HG03103 (cell line): ENCODE results near the gene C7orf57.

ENCODE experiments used
- ATAC-seq: cut with Tn5 transposase; IDR thresholded peaks from one replicate; pipeline ENCODE4 v1.9.1; 2021; ENCODE audit warnings: low read depth; ENCODE audit not compliant: unreplicated experiment

Gene C7orf57

GRCh38 chr7:48083114-48083830 is 47.9 kb downstream of the C7orf57 start:
- no peak for ATAC-seq

GRCh38 chr7:48084727-48085432 is 49.5 kb downstream of the C7orf57 start:
- ATAC-seq: peak; percentile 51

GRCh38 chr7:48085433-48085791 is 50.1 kb downstream of the C7orf57 start:
- no peak for ATAC-seq

GRCh38 chr7:48085942-48086341 is 50.6 kb downstream of the C7orf57 start:
- ATAC-seq: no peak

- no peak for ATAC-seq
These were observed 52.0 kb downstream of the C7orf57 start for GRCh38 chr7:48087349-48087748.

- ATAC-seq: peak; percentile 49
These were observed 53.3 kb downstream of the C7orf57 start for GRCh38 chr7:48088559-48089045.

GRCh38 chr7:48089046-48090003 is 54.0 kb downstream of the C7orf57 start, which contains the start of gene UPP1:
TSS of gene UPP1 (plus strand) at chr7:48089265. CDS start at chr7:48094784, 5,519 bp downstream.
- ATAC-seq: peak; percentile 44

- no peak for ATAC-seq
These were observed 54.9 kb downstream of the C7orf57 start for GRCh38 chr7:48090095-48090805.

GRCh38 chr7:48091506-48092433 is 56.4 kb downstream of the C7orf57 start:
- no peak for ATAC-seq

GRCh38 chr7:48094861-48095293 is 59.5 kb downstream of the C7orf57 start:
- no peak for ATAC-seq

- no peak for ATAC-seq
These were observed 60.9 kb downstream of the C7orf57 start for GRCh38 chr7:48096273-48096672.

- ATAC-seq: no peak
These were observed 62.3 kb downstream of the C7orf57 start for GRCh38 chr7:48097521-48098231.

GRCh38 chr7:48098846-48099245 is 63.5 kb downstream of the C7orf57 start:
- no peak for ATAC-seq

GRCh38 chr7:48099781-48100180 is 64.4 kb downstream of the C7orf57 start:
- no peak for ATAC-seq

GRCh38 chr7:48101352-48101751 is 66.0 kb downstream of the C7orf57 start:
- ATAC-seq: no peak

- no peak for ATAC-seq
These were observed 66.6 kb downstream of the C7orf57 start for GRCh38 chr7:48101968-48102367.

GRCh38 chr7:48102530-48102929 is 67.2 kb downstream of the C7orf57 start:
- no peak for ATAC-seq

- no peak for ATAC-seq
These were observed 69.7 kb downstream of the C7orf57 start for GRCh38 chr7:48105045-48105444.
